K562 (cell line): ENCODE data around the gene MGRN1. TPM values are rescaled to one million over a fixed set of nuclear protein-coding genes. Genes with fewer than 3 reads are reported as not detected.

Experiments
- ATAC-seq: fragments of 200-7000 bp; cut with Tn5 transposase; 3 replicates; pipeline ENCODE4 v1.9.1; 2020; ENCODE audit warnings: moderate library complexity
- BruUV-seq: library from RNA; stranded (reverse); fragments of 400-500 nt; replicated peaks from 2 replicates; lab custom pipeline; 2021; lab: Mats Ljungman, UMichigan
- CTCF ChIA-PET: fragments of 300-600 bp; formaldehyde crosslinking; extraction: SDS; loops from one replicate; lab custom pipeline; 2021; ENCODE audit warnings: low intra/inter-chr PET ratio; lab: Yijun Ruan, JAX
- POLR2A ChIA-PET: fragments of 300-600, 350-650 bp; sonication (Branson Sonifier 250); formaldehyde crosslinking; extraction: SDS; loops from one replicate; lab custom pipeline; 2021; ENCODE audit warnings: antibody characterized with exemption, inconsistent platforms; lab: Yijun Ruan, JAX
- DNase-seq, 4 experiments: peaks; one replicate each; pipeline versions ENCODE4 v3.0.0 to v3.0.0-alpha.2; 2011 to 2018; ENCODE audit warnings: low spot score in 3 of 4, mixed read lengths in 3 of 4; ENCODE audit errors: extremely low read depth in 1 of 4
- FAIRE-seq: peaks from 2 replicates; lab custom pipeline; 2011; peaks lifted over from hg19 to GRCh38; lab: Jason Lieb, UNC
- H2AFZ ChIP-seq: 2 replicates; pipeline ENCODE4 v1.6.0; 2011; ENCODE audit warnings: low read depth, low read length, control low read depth, inconsistent platforms
- H3K27ac ChIP-seq: fragments of 200-600 bp; 3 replicates; pipeline ENCODE4 v1.8.0; 2011; ENCODE audit warnings: low read depth, mild to moderate bottlenecking, control low read depth, inconsistent platforms, low read length, moderate library complexity, mixed read lengths; ENCODE audit errors: extremely low read depth
- H3K27me3 ChIP-seq, 2 experiments: fragments of 300-600 bp in 1 of 2; 2 replicates in 1 of 2; 3 replicates in 1 of 2; pipeline versions ENCODE4 v1.6.0 to v1.8.0; 2011; ENCODE audit warnings: inconsistent platforms in 2 of 2, low read length in 2 of 2, mild to moderate bottlenecking in 1 of 2, mixed read lengths in 1 of 2, moderate library complexity in 1 of 2; ENCODE audit not compliant: control insufficient read depth in 2 of 2, insufficient read depth in 2 of 2
- H3K36me3 ChIP-seq: fragments of 300-600 bp; 3 replicates; pipeline ENCODE4 v1.8.0; 2011; ENCODE audit warnings: mild to moderate bottlenecking, low read length, inconsistent platforms; ENCODE audit not compliant: control insufficient read depth, insufficient read depth
- H3K4me1 ChIP-seq, 2 experiments: fragments of 200-600 bp in 1 of 2; replicated peaks in 1 of 2; 2 replicates in 1 of 2; 3 replicates in 1 of 2; pipeline versions ENCODE4 v1.5.1 to v1.8.0; 2011; ENCODE audit warnings: inconsistent platforms in 2 of 2, low read length in 2 of 2, mild to moderate bottlenecking in 1 of 2, mixed read lengths in 1 of 2, moderate library complexity in 1 of 2; ENCODE audit not compliant: control insufficient read depth in 2 of 2, insufficient read depth in 2 of 2
- H3K4me2 ChIP-seq: 2 replicates; pipeline ENCODE4 v1.6.1; 2011; ENCODE audit warnings: low read length, control low read depth, inconsistent platforms, mixed read lengths; ENCODE audit not compliant: insufficient read depth
- H3K4me3 ChIP-seq: fragments of 200-600 bp; sonication (generic), shearing (Covaris generic); 2 replicates; pipeline ENCODE4 v1.5.1; 2016; ENCODE audit warnings: control low read depth, inconsistent platforms
- H3K79me2 ChIP-seq: fragments of 200-600 bp; 3 replicates; pipeline ENCODE4 v1.8.0; 2011; ENCODE audit warnings: low read length, inconsistent platforms; ENCODE audit not compliant: control insufficient read depth, insufficient read depth
- H3K9ac ChIP-seq, 2 experiments: 2 replicates each; pipeline versions ENCODE4 v1.6.0 to v1.6.1; 2011; ENCODE audit warnings: low read depth in 2 of 2, low read length in 2 of 2, control low read depth in 1 of 2, inconsistent platforms in 1 of 2, mild to moderate bottlenecking in 1 of 2, mixed read lengths in 1 of 2; ENCODE audit not compliant: insufficient read depth in 1 of 2
- H3K9me1 ChIP-seq: one replicate; pipeline ENCODE4 v1.6.0; 2011; ENCODE audit warnings: inconsistent platforms, mild to moderate bottlenecking, low read length, moderate library complexity; ENCODE audit not compliant: control insufficient read depth, insufficient read depth
- H3K9me3 ChIP-seq: replicated peaks from 2 replicates; pipeline ENCODE4 v1.5.1; 2011; ENCODE audit warnings: low read depth, low read length, inconsistent platforms; ENCODE audit not compliant: control insufficient read depth, insufficient read depth
- H4K20me1 ChIP-seq: replicated peaks from 2 replicates; pipeline ENCODE4 v1.6.1; 2011; ENCODE audit warnings: low read length, inconsistent platforms, mixed read lengths; ENCODE audit not compliant: control insufficient read depth, insufficient read depth
- BCL6 ChIP-seq: fragments of 250-450 bp; sonication (Bioruptor Pico); IDR thresholded peaks from 2 replicates; pipeline ENCODE4 v1.4.0; 2020
- CREB3 ChIP-seq: fragments of 450-650 bp; conservative IDR thresholded peaks from 2 replicates; pipeline ENCODE4 v1.6.1; 2016; ENCODE audit warnings: missing genetic modification characterization, low read depth, mild to moderate bottlenecking, missing compliant biosample characterization, moderate library complexity
- HDGF ChIP-seq: fragments of 450-650 bp; IDR thresholded peaks from 2 replicates; pipeline ENCODE4 v1.6.1; 2016
- HNRNPLL ChIP-seq: fragments of 200-400 bp; formaldehyde crosslinking; IDR thresholded peaks from 2 replicates; pipeline ENCODE4 v1.6.1; 2017; ENCODE audit warnings: low read length, low read depth, mild to moderate bottlenecking; ENCODE audit not compliant: poor library complexity, severe bottlenecking
- POLR2G ChIP-seq: fragments of 200-400 bp; formaldehyde crosslinking; IDR thresholded peaks from 2 replicates; pipeline ENCODE4 v1.6.1; 2017; ENCODE audit warnings: low read depth, mild to moderate bottlenecking, antibody characterized with exemption, low read length, moderate library complexity
- ZNF134 ChIP-seq: fragments of 250-450 bp; sonication (Bioruptor Pico); conservative IDR thresholded peaks from 2 replicates; pipeline ENCODE4 v1.4.0; 2020
- WGBS: fragments of 100-300 bp; shearing (Covaris generic); methylation state at CpG from one replicate; pipeline ENCODE4 v1.1.6; 2016; ENCODE audit warnings: low coverage, mixed read lengths; ENCODE audit not compliant: insufficient coverage; ENCODE audit errors: missing lambda C conversion rate; 5-methylcytosine and 5-hydroxymethylcytosine counted together
- in situ Hi-C: fragments of 300-500 bp; cut with MboI; formaldehyde crosslinking; loops from 4 replicates; pipeline ENCODE4 v1.15.0; 2018; ENCODE audit warnings: inconsistent platforms, mixed read lengths
- intact Hi-C: fragments of 100-400 bp; cut with micrococcal nuclease; formaldehyde crosslinking; loops from 2 replicates; pipeline ENCODE4 v1.14.2; 2022
- polyA plus RNA-seq, 8 experiments: library from polyadenylated mRNA; depleted of rRNA in 4 of 8; stranded (reverse) in 5 of 8; unstranded in 3 of 8; fragments of >200 nt; fragmentation: Nextera tagmentation in 2 of 8; fragmentation: Illumina TruSeq in 1 of 8; extraction: Ambion mirVana in 2 of 8; extraction: Trizol in 1 of 8; gene quantifications; 2 replicates each; pipeline versions ENCODE4 v1.2.1 to v1.2.3, GENCODE V29; 2011 to 2014; ENCODE audit warnings: inconsistent platforms in 1 of 8, missing spikeins in 1 of 8
- total RNA-seq, 7 experiments: library from RNA; depleted of rRNA in 6 of 7; stranded (reverse); fragments of >200 nt in 6 of 7; fragmentation: Illumina TruSeq in 2 of 7; extraction: Trizol in 2 of 7; gene quantifications; 2 replicates each; pipeline versions ENCODE4 v1.2.1 to v1.2.3, GENCODE V29; 2011 to 2021; ENCODE audit warnings: low replicate concordance in 1 of 7
- TF ChIP-seq, protein P1 (sequence below), 2 experiments: fragments of 450-650 bp; IDR thresholded peaks; 2 replicates each; pipeline ENCODE4 v1.6.1; 2018; ENCODE audit warnings: mild to moderate bottlenecking in 2 of 2, low read depth in 1 of 2; ENCODE audit not compliant: partially characterized antibody in 2 of 2

The MGRN1 gene
- total and polyA plus RNA-seq, 9 of the 15 experiments (the other 6 are each of a cell fraction or from before 2014, with no cell fraction given): 0.15 to 37.9 (median 6.0) TPM

DNA sequence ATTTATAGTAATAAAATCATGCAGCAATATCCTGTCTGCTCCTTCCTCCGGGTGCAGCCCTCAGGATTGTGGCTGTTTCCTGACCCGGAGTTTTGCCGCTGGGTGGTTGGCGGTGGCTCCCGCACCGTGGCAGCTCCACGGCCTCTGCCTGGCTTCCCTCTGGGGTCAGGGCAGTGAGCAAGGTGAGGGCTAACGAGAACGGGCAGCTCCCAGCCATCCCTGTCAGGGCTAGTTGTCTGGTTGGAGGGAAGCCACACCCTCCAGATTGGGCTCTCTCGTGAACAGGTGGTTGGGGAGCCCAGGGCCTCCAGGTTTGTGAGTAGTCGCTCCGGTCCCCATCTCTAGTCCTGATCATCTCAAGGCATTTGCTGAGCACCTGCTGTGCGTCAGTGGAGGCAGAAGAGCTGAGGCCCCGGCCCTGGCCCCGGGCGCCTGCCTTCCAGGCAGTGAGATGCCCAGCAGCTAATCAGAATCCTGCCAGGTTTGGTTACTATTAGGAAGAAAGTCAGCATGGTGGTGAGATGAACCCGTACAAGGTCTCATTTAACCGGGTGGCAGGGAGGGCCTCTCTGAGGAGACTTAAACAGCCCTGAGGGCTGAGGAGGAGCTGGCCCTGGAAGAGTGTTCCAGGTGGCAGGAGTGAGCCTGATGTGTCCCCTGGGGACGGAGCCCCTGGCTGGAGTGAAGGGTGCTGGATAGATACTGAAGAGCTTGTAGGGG lies 66.5 kb downstream of the MGRN1 start:
- peaks cover 12% of the 10 kb centered on the region for H3K79me2 ChIP-seq
- DNase-seq: no peak
- no peak overlapping the region for H3K4me2 ChIP-seq
- H3K27me3 ChIP-seq: no peaks in the 10 kb centered on the region
- BruUV-seq: no TSS peak
- intact Hi-C loops (no loop called here), in situ Hi-C loops (no loop called here)
- FAIRE-seq: no peak
- no peak for TF ChIP-seq CREB3 (tag)
- peak; percentile 25 for TF ChIP-seq HNRNPLL
- no peak for TF ChIP-seq BCL6 (CRISPR knock-in tag)
- TF ChIP-seq ZNF134 (CRISPR knock-in tag): no peak
- 0 out of 2 replicates have a peak, but pooled peaks have one; percentile 10 for TF ChIP-seq POLR2G
- TF ChIP-seq HDGF: no peak
- TF ChIP-seq, protein P1, sequence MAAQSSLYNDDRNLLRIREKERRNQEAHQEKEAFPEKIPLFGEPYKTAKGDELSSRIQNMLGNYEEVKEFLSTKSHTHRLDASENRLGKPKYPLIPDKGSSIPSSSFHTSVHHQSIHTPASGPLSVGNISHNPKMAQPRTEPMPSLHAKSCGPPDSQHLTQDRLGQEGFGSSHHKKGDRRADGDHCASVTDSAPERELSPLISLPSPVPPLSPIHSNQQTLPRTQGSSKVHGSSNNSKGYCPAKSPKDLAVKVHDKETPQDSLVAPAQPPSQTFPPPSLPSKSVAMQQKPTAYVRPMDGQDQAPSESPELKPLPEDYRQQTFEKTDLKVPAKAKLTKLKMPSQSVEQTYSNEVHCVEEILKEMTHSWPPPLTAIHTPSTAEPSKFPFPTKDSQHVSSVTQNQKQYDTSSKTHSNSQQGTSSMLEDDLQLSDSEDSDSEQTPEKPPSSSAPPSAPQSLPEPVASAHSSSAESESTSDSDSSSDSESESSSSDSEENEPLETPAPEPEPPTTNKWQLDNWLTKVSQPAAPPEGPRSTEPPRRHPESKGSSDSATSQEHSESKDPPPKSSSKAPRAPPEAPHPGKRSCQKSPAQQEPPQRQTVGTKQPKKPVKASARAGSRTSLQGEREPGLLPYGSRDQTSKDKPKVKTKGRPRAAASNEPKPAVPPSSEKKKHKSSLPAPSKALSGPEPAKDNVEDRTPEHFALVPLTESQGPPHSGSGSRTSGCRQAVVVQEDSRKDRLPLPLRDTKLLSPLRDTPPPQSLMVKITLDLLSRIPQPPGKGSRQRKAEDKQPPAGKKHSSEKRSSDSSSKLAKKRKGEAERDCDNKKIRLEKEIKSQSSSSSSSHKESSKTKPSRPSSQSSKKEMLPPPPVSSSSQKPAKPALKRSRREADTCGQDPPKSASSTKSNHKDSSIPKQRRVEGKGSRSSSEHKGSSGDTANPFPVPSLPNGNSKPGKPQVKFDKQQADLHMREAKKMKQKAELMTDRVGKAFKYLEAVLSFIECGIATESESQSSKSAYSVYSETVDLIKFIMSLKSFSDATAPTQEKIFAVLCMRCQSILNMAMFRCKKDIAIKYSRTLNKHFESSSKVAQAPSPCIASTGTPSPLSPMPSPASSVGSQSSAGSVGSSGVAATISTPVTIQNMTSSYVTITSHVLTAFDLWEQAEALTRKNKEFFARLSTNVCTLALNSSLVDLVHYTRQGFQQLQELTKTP (IDR thresholded peaks at IDR 0.05; ENCODE audit: low read depth in 1 of 2, partially characterized antibody in 2 of 2): no peak
- no peak overlapping the region for H3K4me3 ChIP-seq
- H2AFZ ChIP-seq: no peak overlapping the region
- H3K9me3 ChIP-seq: no peaks in the 10 kb centered on the region
- no peak for ATAC-seq
- peaks cover 29% of the 10 kb centered on the region; the same call in 2 of the 3 replicates for H3K36me3 ChIP-seq
- ChIA-PET CTCF (no interaction called here), POLR2A (no interaction called here)
- H3K27ac ChIP-seq: no peak overlapping the region
- H4K20me1 ChIP-seq: peaks cover 6% of the 10 kb centered on the region; the same call in 1 of the 2 replicates
- peaks cover 3% of the 10 kb centered on the region for H3K9me1 ChIP-seq
- WGBS: 68% methylated on average over 19 of the region's 19 CpGs
- H3K4me1 ChIP-seq: peaks cover 0 to 64% of the 10 kb centered on the region in 2 experiments; a peak in 3 of 5 replicates
- H3K9ac ChIP-seq: peak overlapping the region in 1 of 2 experiments; percentile 58; a peak in 2 of 4 replicates
